GM21529 (cell line): ENCODE data around the gene UNC5B.
"Not testable (repeated sequence)": the region's sequence is repeated elsewhere in the genome, so short reads cannot be mapped to it uniquely, and the experiment has no call there.

Source experiments
- ATAC-seq: cut with Tn5 transposase; IDR thresholded peaks from one replicate; pipeline ENCODE4 v1.9.1; 2021; ENCODE audit not compliant: unreplicated experiment

UNC5B gene

DNA sequence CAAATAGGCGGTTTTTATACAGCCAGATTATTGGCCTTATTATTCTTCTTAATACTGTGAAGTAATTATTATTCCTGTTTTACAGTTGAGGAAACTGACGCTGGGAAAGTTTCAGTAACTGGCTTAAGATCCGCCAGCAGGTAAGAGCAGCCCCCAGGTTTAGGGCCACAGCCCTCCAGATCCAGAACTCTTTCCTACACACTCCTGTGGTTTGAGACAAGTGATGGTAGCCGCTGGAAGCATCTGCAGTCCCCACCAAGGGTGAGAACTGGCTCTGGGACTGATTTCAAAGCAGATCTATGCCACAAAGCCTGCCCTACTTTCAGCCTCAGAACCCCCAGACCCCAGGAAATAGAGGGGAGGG, 3.0 kb upstream of the UNC5B start:
- ATAC-seq: no peak

GRCh38 chr10:71209731-71210541, 2.4 kb upstream of the UNC5B start:
- ATAC-seq: no peak

GRCh38 chr10:71210542-71210871, 1.9 kb upstream of the UNC5B start:
- ATAC-seq: no peak

- no peak for ATAC-seq
These were observed 1.3 kb upstream of the UNC5B start for GRCh38 chr10:71211053-71211452.

DNA sequence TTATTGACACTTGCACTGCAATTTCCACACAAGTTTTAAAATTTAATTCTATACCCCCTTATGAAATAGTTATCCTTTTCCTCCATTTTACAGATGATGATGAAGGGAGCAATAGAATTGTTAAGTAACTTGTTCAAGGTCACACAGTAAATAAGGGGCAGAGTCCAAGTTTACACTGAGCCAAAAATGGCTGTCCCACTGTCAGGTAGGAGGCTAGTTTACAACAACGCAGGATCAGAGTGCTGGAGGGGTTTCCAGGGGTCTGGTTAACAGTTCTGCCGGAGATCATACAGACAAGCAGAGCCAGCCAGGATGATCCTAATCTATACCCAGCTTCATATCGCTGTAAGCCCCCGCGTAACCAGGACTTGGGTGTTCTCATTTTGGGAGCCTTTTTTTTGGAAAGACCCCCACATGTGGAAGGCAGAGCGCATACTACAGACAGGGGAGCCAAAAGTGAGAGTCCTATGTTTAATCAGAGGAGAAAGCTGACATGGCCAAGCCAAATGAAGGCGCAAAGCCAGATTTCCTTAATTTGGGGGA, 524 bp upstream of the UNC5B start:
- no peak for ATAC-seq

DNA sequence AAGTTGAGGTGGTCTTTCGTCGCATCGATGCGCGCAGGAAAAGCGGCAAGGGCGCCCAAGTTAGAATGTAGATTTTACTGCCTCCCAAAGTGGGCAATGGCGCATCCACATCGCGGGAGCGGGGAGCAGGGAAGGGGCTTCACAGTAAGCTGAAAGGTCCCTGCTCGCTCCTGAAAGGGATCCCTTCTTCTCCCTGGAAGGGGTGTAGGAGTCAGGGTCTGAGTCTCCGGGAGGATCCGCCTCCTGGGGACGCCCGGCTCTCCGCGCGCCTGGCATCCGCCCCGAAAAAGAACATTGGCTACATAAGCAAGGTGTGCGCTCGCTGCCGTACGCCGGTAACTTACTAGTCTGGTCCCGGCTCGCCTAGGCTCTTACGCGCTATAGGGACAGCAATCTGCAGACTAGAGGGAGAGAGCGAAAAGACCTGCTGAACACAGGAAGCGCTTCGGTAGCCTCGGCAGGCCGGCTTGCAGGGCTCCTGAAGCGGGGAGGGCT, 804 bp downstream of the UNC5B start:
- no peak for ATAC-seq

GRCh38 chr10:71213761-71214440, 1.5 kb downstream of the UNC5B start:
- ATAC-seq: no peak

GRCh38 chr10:71214641-71215559, 2.5 kb downstream of the UNC5B start:
- ATAC-seq: no peak

- no peak for ATAC-seq
These were observed 4.0 kb downstream of the UNC5B start for GRCh38 chr10:71216363-71216695.

GRCh38 chr10:71216751-71217265, 4.4 kb downstream of the UNC5B start:
- ATAC-seq: no peak

- no peak for ATAC-seq
These were observed 5.1 kb downstream of the UNC5B start for GRCh38 chr10:71217266-71218045.

DNA sequence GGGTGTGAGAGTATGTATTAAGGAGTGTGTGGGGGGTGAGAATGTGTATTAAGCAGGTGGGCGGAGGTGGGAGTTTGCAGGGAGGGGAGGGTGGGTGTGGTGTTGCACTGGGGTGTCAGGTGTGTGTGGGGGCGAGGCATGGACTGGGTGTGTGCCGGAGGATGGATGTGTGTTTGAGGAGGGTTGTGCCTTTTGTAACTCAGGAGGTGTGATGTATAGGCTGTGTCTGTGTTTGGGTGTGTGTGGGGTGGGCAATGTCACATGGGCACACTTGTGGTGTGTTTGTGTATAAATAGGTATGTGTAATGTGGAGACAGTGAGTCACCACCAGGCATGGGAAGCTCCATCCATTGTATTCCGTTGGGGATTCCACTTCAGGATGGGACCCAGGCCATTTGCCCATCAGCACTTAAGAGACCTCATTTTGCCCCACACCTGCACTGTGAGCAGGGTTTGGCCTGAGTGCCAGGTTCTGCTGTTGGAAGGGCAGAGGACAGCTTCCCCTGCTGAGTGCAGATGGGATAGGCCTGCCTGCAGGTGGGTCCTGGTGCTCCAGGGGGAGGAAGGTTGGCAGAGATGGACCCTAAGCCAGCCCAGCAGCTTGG, 5.8 kb downstream of the UNC5B start:
- no peak for ATAC-seq

GRCh38 chr10:71218651-71219050, 6.3 kb downstream of the UNC5B start:
- ATAC-seq: no peak

DNA sequence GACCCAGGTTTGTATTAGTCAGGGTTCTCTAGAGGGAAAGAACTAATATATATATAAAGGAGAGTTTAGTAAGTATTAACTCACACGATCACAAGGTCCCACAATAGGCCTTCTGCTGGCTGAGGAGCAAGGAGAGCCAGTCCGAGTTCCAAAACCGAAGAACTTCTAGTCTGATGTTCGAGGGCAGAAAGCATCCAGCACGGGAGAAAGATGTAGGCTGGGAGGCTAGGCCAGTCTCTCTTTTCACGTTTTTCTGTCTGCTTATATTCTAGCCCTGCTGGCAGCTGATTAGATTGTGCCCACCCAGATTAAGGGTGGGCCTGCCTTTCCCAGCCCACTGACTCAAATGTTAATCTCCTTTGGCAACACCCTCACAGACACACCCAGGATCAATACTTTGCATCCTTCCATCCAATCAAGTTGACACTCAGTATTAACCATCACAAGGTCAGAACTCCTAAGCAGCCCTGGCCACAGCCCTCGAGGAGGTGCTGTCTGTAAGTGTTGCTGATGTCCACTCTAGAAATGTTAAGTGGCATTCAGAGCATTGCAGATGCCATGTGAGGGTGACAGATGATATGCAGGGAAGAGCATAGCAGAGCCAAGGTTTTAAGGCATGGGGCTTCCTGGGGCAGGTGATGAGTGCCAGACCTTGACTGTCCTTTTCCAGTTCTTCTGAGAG, 7.0 kb downstream of the UNC5B start:
- ATAC-seq: not testable (repeated sequence)

GRCh38 chr10:71219918-71220688, 7.7 kb downstream of the UNC5B start:
- ATAC-seq: no peak

GRCh38 chr10:71220689-71221540, 8.5 kb downstream of the UNC5B start:
- ATAC-seq: no peak

GRCh38 chr10:71221586-71222202, 9.3 kb downstream of the UNC5B start:
- ATAC-seq: no peak
